Ammon's horn (tissue), 1 donor: ENCODE data around the gene CNTNAP2.
A peak's percentile ranks its signal among the peaks of the same experiment; 100 is the strongest.

ENCODE experiments used
- DNase-seq: peaks from one replicate; pipeline ENCODE4 v3.0.0-alpha.2; 2016; ENCODE audit warnings: low spot score

CNTNAP2 gene

GRCh38 chr7:146116521-146117222 lies at the start of gene CNTNAP2:
Gene CNTNAP2 (plus strand): TSS chr7:146116801. CDS start chr7:146116877, 76 bp downstream.
- peak; percentile 43 for DNase-seq

- DNase-seq: no peak
These were observed 48.7 kb upstream of the CNTNAP2 start for GRCh38 chr7:146067880-146068279.

- DNase-seq: no peak
These were observed 42.3 kb upstream of the CNTNAP2 start for GRCh38 chr7:146074195-146074765.

GRCh38 chr7:146076344-146076743 lies 40.3 kb upstream of the CNTNAP2 start:
- DNase-seq: no peak

- DNase-seq: no peak
These were observed 32.5 kb upstream of the CNTNAP2 start for GRCh38 chr7:146084086-146084485.

- peak; percentile 46 for DNase-seq
These were observed 26.5 kb upstream of the CNTNAP2 start for GRCh38 chr7:146090023-146090645.

- DNase-seq: no peak
These were observed 22.2 kb upstream of the CNTNAP2 start for GRCh38 chr7:146094356-146094755.

- DNase-seq: no peak
These were observed 19.6 kb upstream of the CNTNAP2 start for GRCh38 chr7:146096994-146097393.

GRCh38 chr7:146106319-146106718 lies 10.3 kb upstream of the CNTNAP2 start:
- no peak for DNase-seq

GRCh38 chr7:146112755-146113154 lies 3.8 kb upstream of the CNTNAP2 start:
- DNase-seq: no peak

GRCh38 chr7:146115548-146115850 lies 1.1 kb upstream of the CNTNAP2 start:
- DNase-seq: no peak

- peak; percentile 59 for DNase-seq
These were observed 615 bp upstream of the CNTNAP2 start for GRCh38 chr7:146115851-146116520.

- DNase-seq: no peak
These were observed 975 bp downstream of the CNTNAP2 start for GRCh38 chr7:146117576-146117975.

GRCh38 chr7:146119002-146119401 lies 2.4 kb downstream of the CNTNAP2 start:
- DNase-seq: no peak

GRCh38 chr7:146123715-146124114 lies 7.1 kb downstream of the CNTNAP2 start:
- no peak for DNase-seq

- DNase-seq: no peak
These were observed 10.3 kb downstream of the CNTNAP2 start for GRCh38 chr7:146126767-146127509.

- DNase-seq: no peak
These were observed 12.7 kb downstream of the CNTNAP2 start for GRCh38 chr7:146129296-146129695.

- no peak for DNase-seq
These were observed 13.4 kb downstream of the CNTNAP2 start for GRCh38 chr7:146129997-146130396.

- no peak for DNase-seq
These were observed 15.1 kb downstream of the CNTNAP2 start for GRCh38 chr7:146131701-146132100.

- DNase-seq: no peak
These were observed 19.8 kb downstream of the CNTNAP2 start for GRCh38 chr7:146136357-146136875.

GRCh38 chr7:146138926-146139325 lies 22.3 kb downstream of the CNTNAP2 start:
- DNase-seq: no peak
